DOHH2 (cell line): ENCODE data around the gene METTL2B.

Experiments used
- H3F3A ChIP-seq: fragments of 200-600 bp; sonication (generic), shearing (Covaris generic); 2 replicates; pipeline ENCODE4 v1.6.0; 2016; ENCODE audit warnings: antibody characterized with exemption, mild to moderate bottlenecking; ENCODE audit not compliant: control insufficient read depth, insufficient read depth
- H3K27ac ChIP-seq: fragments of 200-600 bp; sonication (generic); 2 replicates; pipeline ENCODE4 v1.5.1; 2014; ENCODE audit warnings: low read depth, mild to moderate bottlenecking, low read length, moderate library complexity
- H3K27me3 ChIP-seq: fragments of 200-600 bp; sonication (generic); 2 replicates; pipeline ENCODE4 v1.6.1; 2014; ENCODE audit warnings: mild to moderate bottlenecking, low read length, mixed read lengths; ENCODE audit not compliant: control insufficient read depth
- H3K36me3 ChIP-seq: fragments of 200-600 bp; sonication (generic); 2 replicates; pipeline ENCODE4 v1.6.1; 2014; ENCODE audit warnings: mild to moderate bottlenecking, low read length, moderate library complexity, mixed read lengths; ENCODE audit not compliant: control insufficient read depth
- H3K4me1 ChIP-seq: fragments of 200-600 bp; sonication (generic); 2 replicates; pipeline ENCODE4 v1.6.1; 2014; ENCODE audit warnings: mild to moderate bottlenecking, low read length, mixed read lengths; ENCODE audit not compliant: control insufficient read depth
- H3K4me2 ChIP-seq: fragments of 200-600 bp; sonication (generic); 2 replicates; pipeline ENCODE4 v1.6.0; 2014; ENCODE audit warnings: mild to moderate bottlenecking, low read length, moderate library complexity
- H3K4me3 ChIP-seq: fragments of 200-600 bp; sonication (generic); 2 replicates; pipeline ENCODE4 v1.5.1; 2014; ENCODE audit warnings: mild to moderate bottlenecking, low read length, mixed read lengths
- H3K79me2 ChIP-seq: fragments of 200-600 bp; sonication (generic); 2 replicates; pipeline ENCODE4 v1.6.1; 2014; ENCODE audit warnings: mild to moderate bottlenecking, low read length, mixed read lengths; ENCODE audit not compliant: control insufficient read depth
- H3K9me2 ChIP-seq: fragments of 200-600 bp; sonication (generic); replicated peaks from 2 replicates; pipeline ENCODE4 v1.6.1; 2014; ENCODE audit warnings: mild to moderate bottlenecking, low read length, mixed read lengths; ENCODE audit not compliant: control insufficient read depth
- H3K9me3 ChIP-seq: fragments of 200-600 bp; sonication (generic); 2 replicates; pipeline ENCODE4 v1.6.1; 2014; ENCODE audit warnings: antibody characterized with exemption, low read length, mixed read lengths; ENCODE audit not compliant: control insufficient read depth, insufficient read depth
- H4K20me1 ChIP-seq: fragments of 200-600 bp; sonication (generic); 2 replicates; pipeline ENCODE4 v1.6.0; 2014; ENCODE audit warnings: low read depth, mild to moderate bottlenecking, antibody characterized with exemption, low read length, moderate library complexity; ENCODE audit not compliant: control insufficient read depth, insufficient read depth
- EZH2phosphoT487 ChIP-seq: fragments of 200-600 bp; sonication (generic); IDR thresholded peaks from 2 replicates; pipeline ENCODE4 v1.6.1; 2017; ENCODE audit warnings: borderline replicate concordance, mild to moderate bottlenecking, antibody characterized with exemption, low read length, moderate library complexity, mixed read lengths
- TF ChIP-seq, protein P1 (sequence below): fragments of 200-600 bp; sonication (generic); IDR thresholded peaks from one replicate; pipeline ENCODE4 v1.5.1; 2014; ENCODE audit warnings: antibody characterized with exemption, mild to moderate bottlenecking, low read depth, low read length; ENCODE audit not compliant: poor library complexity, severe bottlenecking

The METTL2B gene

DNA sequence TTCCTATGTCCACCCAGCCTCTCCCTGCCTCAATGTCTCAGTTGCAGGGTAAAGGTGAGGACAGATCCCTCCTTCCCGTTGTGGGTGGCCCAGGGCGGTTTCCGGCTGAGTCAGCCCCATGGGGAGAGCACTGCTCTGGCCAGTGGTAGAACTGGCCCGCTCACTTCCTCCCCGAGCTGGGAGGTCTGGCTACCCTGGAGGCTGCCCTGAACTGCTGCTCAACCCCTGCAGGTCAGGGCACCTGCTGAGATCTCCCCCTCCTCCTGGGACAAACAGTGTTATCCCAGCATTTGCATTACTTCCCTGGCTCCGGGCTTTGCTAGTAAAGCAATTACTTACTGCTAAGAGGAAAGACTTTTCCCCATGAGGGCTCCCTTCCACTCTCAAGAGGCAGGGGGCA lies 45.3 kb upstream of the METTL2B start:
- H3K27ac ChIP-seq, result no peak overlapping the region
- peaks cover 8% of the 10 kb centered on the region for H3F3A ChIP-seq
- no peaks in the 10 kb centered on the region for H3K36me3 ChIP-seq
- H3K4me3 ChIP-seq, result no peak overlapping the region
- peaks cover 13% of the 10 kb centered on the region for H3K27me3 ChIP-seq
- no peaks in the 10 kb centered on the region for H3K9me2 ChIP-seq
- H3K9me3 ChIP-seq, result no peaks in the 10 kb centered on the region
- H3K79me2 ChIP-seq, result no peaks in the 10 kb centered on the region
- TF ChIP-seq EZH2phosphoT487, result no peak
- no peaks in the 10 kb centered on the region for H3K4me1 ChIP-seq
- H3K4me2 ChIP-seq, result no peak overlapping the region
- no peaks in the 10 kb centered on the region for H4K20me1 ChIP-seq

DNA sequence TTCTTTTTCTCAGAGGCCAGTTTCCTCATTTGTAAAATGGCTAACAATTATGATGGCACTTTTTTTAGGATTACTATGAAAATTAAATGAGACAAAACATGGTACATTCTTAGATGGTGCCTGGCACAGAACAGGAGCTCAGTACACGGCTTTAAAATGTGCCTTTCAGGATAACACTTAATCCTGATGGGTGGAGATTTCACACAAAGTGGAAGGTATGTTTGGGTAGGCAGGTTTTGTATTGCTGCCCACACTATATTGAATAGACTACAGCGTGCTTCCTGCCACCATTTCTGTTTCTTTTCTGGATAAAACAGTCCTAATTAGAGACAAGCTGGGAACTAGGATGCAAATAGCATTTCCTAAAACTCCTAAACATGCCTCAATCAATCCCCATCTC lies 44.8 kb upstream of the METTL2B start:
- no peaks in the 10 kb centered on the region for H3K79me2 ChIP-seq
- H3K9me2 ChIP-seq, result no peaks in the 10 kb centered on the region
- no peaks in the 10 kb centered on the region for H3K9me3 ChIP-seq
- no peaks in the 10 kb centered on the region for H3K36me3 ChIP-seq
- H3K27ac ChIP-seq, result no peak overlapping the region
- H3F3A ChIP-seq, result peaks cover 8% of the 10 kb centered on the region
- no peak overlapping the region for H3K4me2 ChIP-seq
- TF ChIP-seq EZH2phosphoT487, result no peak
- TF ChIP-seq, protein P1, sequence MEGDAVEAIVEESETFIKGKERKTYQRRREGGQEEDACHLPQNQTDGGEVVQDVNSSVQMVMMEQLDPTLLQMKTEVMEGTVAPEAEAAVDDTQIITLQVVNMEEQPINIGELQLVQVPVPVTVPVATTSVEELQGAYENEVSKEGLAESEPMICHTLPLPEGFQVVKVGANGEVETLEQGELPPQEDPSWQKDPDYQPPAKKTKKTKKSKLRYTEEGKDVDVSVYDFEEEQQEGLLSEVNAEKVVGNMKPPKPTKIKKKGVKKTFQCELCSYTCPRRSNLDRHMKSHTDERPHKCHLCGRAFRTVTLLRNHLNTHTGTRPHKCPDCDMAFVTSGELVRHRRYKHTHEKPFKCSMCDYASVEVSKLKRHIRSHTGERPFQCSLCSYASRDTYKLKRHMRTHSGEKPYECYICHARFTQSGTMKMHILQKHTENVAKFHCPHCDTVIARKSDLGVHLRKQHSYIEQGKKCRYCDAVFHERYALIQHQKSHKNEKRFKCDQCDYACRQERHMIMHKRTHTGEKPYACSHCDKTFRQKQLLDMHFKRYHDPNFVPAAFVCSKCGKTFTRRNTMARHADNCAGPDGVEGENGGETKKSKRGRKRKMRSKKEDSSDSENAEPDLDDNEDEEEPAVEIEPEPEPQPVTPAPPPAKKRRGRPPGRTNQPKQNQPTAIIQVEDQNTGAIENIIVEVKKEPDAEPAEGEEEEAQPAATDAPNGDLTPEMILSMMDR, result no peak
- H3K27me3 ChIP-seq, result peaks cover 13% of the 10 kb centered on the region
- no peak overlapping the region for H3K4me3 ChIP-seq
- H3K4me1 ChIP-seq, result no peaks in the 10 kb centered on the region
- H4K20me1 ChIP-seq, result no peaks in the 10 kb centered on the region

DNA sequence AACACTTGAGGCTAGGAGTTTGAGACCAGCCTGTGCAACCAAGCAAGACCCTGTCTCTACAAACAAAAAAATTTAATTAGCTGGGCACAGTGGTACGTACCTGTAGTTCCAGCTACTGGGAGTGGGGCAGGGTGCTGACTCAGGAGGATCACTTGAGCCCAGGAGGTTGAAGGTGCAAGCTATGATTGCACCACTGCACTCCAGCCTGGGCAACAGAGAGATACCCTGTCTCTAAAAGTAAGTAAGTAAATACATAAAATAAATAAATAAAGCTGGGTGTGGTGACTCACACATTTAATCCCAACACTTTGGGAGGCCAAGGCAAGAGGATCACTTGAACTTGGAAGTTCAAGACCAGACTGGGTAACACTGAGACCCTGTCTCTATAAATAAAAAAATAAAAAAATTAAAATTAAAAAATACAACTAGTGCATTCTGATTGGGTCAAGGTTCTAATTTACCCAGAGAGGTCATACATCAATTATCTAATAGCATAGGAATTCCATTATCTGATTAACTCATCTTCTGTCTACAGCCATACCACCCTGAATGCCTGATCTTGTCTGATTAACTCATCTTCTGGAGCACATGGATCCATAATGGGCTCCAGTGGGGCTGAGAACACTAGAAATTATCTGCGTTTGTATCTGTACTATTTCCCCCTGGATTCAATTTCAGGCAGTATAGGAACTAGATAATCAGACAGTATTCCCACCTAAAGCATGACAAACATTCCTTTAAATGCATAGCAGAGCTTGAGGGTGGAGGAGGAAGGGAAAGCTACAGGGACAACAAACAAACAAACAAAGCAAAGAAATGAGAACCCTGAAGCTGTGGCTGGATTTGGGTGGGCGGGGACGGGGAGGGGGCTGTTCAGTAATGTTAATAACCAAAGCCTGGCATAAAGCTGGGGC lies 41.9 kb upstream of the METTL2B start:
- H3K79me2 ChIP-seq, result no peaks in the 10 kb centered on the region
- no peaks in the 10 kb centered on the region for H3K9me2 ChIP-seq
- H3K4me1 ChIP-seq, result peaks cover 21% of the 10 kb centered on the region
- no peaks in the 10 kb centered on the region for H3K27me3 ChIP-seq
- peaks cover 8% of the 10 kb centered on the region for H3F3A ChIP-seq
- no peak overlapping the region for H3K4me3 ChIP-seq
- H3K27ac ChIP-seq, result no peak overlapping the region
- no peak overlapping the region for H3K4me2 ChIP-seq
- 0 out of 2 replicates have a peak, but pooled peaks cover 3% of the 10 kb centered on the region for H3K36me3 ChIP-seq
- TF ChIP-seq, protein P1, result no peak
- no peak for TF ChIP-seq EZH2phosphoT487
- H3K9me3 ChIP-seq, result 0 out of 2 replicates have a peak, but pooled peaks cover 3% of the 10 kb centered on the region
- no peaks in the 10 kb centered on the region for H4K20me1 ChIP-seq

DNA sequence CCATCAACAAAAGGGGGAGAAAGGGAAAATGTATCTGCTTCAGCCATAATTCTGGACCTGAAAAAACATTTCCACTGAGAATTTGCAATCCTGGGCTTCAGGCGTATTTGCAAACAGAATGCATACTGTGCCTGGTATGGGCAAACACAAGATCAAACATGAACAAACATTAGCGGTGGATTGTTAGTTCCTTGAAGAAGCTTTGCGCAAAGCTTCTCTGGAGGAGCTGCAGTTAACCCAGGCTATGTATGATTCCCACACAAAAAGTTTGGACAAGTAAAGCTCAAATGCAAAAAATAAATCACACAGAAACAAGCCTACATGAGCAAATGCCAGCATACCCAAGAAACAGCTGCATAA lies 41.2 kb upstream of the METTL2B start:
- Histone ChIP-seq H3K36me3 (0 out of 2 replicates have a peak, but pooled peaks cover 3% of the 10 kb centered on the region), H3K4me3 (no peak overlapping the region), H3K9me3 (0 out of 2 replicates have a peak, but pooled peaks cover 3% of the 10 kb centered on the region), H3K4me1 (peaks cover 21% of the 10 kb centered on the region), H3K27me3 (no peaks in the 10 kb centered on the region), H3K27ac (no peak overlapping the region), H3K79me2 (no peaks in the 10 kb centered on the region), H3K4me2 (no peak overlapping the region), H3K9me2 (no peaks in the 10 kb centered on the region), H4K20me1 (no peaks in the 10 kb centered on the region), H3F3A (peaks cover 8% of the 10 kb centered on the region)
- TF ChIP-seq EZH2phosphoT487, result no peak
- TF ChIP-seq, protein P1, result no peak
